NCI-H774 (cell line): ENCODE measurements around the gene BCAS3.
"Not testable (repeated sequence)": the region's sequence is repeated elsewhere in the genome, so short reads cannot be mapped to it uniquely, and the experiment has no call there.

Source experiments
- DNase-seq: peaks from one replicate; lab custom pipeline; 2025; lab: John Stamatoyannopoulos, UW

The BCAS3 gene

GRCh38 chr17:60674637-60675036 lies 3.0 kb upstream of the BCAS3 start:
- not testable (repeated sequence) for DNase-seq

DNA sequence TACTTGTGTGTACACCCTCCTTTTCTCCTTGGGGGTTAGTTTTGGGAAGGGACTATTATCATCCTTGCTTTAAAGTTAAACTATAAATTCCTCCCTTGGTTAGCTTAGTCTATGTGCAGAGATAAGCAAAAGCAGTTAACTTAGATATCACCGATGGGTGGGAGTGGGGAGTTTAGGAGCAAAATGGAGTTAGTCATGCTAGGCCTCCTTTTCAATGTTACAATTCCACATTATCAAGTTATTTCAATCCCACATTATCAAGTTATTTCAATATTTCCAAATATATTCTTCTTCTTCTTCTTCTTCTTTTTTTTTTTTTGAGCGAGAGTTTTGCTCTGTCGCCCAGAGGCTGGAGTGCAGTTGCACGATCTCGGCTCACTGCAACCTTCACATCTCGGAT lies 1.7 kb upstream of the BCAS3 start:
- no peak for DNase-seq

- no peak for DNase-seq
These were observed 818 bp upstream of the BCAS3 start for GRCh38 chr17:60676758-60677307.

GRCh38 chr17:60678118-60678444 lies 430 bp downstream of the BCAS3 start:
- DNase-seq, result no peak

GRCh38 chr17:60679287-60679686 lies 1.6 kb downstream of the BCAS3 start:
- no peak for DNase-seq

GRCh38 chr17:60680754-60681153 lies 3.1 kb downstream of the BCAS3 start:
- no peak for DNase-seq

DNA sequence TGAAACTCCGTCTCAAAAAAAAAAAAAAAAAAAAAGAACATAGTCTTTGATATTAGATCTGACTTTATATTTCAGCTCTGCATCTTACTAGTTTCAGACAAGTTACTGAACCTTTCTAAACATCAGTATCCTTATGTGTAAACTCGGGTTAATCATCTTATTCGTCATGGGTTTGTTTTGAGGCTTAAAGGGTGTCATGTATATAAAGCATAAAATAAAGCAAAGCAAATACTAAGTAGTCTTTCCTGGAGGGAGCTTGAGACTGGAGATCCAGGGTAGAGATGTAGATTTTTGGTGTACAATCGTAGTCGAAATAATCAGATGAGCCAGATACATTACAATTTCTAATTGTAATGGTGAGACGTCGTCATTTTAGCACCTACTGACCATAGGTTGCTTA lies 7.8 kb downstream of the BCAS3 start:
- no peak for DNase-seq

DNA sequence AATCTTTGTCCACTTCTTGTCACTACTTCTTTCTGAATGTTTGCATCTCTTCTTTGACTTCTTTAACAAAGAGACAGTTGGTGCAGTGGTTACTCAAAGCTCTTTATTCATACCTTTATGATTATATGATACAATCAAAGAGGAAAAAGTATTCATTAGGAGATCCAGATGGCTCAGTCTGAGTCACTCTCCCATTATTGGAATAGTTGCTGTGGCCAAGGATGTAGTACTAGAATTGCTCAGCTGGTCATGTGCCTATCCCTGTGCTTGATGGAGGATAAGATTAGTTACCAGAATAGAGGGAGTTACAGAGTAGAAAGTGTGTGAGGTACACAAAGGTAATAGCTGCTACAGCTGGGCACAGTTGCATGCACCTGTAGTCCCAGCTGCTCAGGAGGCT lies 18.3 kb downstream of the BCAS3 start:
- DNase-seq, result no peak

DNA sequence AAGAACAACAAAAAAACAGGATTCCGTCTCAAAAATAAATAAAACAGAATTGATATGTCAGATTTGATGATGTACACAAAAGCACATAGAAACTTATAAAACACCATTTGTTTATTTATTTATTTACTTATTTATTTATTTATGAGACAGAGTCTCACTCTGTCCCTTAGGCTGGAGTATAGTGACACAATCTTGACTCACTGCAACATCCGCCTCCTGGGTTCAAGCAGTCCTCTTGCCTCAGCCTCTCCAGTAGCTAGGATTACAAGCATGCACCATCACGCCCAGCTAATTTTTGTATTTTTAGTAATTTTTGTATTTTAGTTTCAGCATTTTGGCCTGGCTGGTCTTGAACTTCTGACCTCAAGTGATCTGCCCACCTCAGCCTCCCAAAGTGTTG lies 21.4 kb downstream of the BCAS3 start:
- no peak for DNase-seq

- DNase-seq, result no peak
These were observed 26.5 kb downstream of the BCAS3 start for GRCh38 chr17:60704170-60704569.

DNA sequence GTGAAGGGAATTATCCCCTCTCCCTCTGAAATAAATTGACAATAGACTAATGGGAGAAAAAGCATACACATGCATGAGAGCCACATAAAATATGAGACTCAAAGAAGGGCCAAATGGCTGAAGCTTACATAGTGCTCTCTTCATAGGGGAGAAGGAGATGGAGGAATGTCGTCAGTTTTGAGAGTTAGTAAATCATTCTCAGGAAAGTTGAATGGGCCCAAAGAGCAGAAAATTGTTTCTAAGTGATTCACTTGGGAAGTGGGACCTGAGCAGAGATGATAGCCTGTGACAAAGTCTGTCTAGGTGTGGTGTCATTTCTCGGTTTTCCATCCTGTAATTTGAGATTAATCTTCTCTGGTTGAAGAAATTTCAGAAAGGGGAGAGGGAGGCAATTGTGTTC lies 35.0 kb downstream of the BCAS3 start:
- DNase-seq, result no peak

- no peak for DNase-seq
These were observed 36.0 kb downstream of the BCAS3 start for GRCh38 chr17:60713608-60714007.

- DNase-seq, result no peak
These were observed 39.1 kb downstream of the BCAS3 start for GRCh38 chr17:60716766-60717165.

DNA sequence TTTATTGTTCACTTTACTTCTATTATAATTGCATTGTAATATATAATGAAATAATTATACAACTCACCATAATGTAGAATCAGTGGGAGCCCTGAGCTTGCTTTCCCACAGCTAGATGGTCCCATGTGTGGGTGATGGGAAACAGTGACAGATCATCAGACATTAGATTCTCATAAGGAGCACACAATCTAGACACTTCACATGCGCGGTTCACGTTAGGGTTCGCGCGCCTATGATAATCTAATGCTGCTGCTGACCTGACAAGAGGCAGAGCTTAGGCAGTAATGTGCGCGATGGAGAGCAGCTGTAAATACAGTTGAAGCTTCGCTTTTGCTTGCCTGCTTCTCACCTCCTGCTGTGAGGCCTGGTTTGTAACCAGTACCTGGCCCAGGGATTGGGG lies 40.2 kb downstream of the BCAS3 start:
- no peak for DNase-seq

DNA sequence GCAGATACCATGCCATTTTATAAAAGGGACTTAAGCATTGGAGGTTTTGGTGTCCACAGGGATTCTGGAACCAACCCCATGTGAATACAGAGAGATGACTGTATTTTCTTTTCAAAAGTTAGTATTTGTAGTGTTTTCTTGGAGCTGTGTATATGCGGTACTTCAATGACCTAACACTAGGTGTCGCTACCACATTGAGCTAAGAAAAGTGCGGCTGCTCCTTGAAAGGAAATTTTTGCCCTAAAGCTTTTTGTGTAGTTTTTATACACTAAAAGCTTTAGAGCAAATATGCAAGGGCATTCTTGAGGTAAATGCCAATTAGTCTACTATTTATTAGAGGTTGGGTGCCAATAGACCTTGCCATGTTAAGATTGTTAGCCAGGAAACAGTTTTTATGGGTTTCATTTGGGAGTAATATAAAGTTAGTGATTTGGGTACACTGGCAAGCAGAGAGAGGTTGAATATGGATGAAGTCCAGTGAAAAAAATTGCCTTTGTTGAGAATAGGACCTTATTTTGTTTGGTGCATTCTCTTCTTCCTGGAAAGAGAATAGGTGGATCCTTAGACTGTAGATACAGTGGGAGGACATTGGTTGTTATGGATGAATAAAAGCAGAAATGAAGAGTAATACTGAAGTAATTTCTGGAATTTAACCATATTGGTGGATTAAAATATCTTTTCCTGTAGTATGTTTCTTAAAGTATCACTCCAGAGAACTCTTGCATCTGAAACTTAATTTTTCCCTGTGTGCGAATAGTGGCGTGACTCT lies 43.3 kb downstream of the BCAS3 start:
- DNase-seq, result peak; percentile 37

DNA sequence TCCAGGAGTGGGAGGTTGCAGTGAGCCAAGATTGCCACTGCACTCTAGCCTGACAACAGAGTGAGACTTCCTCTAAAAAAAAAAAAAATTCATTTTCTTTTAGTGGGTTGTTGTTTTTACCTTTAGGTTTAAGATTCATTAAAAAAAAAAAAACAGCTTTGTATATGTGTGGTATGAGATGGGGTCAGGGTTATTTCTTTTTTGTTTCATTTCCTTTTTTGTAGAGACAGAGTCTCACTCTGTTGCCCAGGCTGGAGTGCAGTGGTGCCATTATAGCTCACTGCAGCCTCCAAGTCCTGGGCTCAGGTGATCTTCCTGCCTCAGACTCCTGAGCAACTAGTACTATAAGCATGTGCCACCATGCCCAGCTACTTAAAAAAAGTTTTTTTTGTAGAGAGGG lies 47.0 kb downstream of the BCAS3 start:
- DNase-seq, result no peak

- no peak for DNase-seq
These were observed 52.2 kb downstream of the BCAS3 start for GRCh38 chr17:60729854-60730253.

DNA sequence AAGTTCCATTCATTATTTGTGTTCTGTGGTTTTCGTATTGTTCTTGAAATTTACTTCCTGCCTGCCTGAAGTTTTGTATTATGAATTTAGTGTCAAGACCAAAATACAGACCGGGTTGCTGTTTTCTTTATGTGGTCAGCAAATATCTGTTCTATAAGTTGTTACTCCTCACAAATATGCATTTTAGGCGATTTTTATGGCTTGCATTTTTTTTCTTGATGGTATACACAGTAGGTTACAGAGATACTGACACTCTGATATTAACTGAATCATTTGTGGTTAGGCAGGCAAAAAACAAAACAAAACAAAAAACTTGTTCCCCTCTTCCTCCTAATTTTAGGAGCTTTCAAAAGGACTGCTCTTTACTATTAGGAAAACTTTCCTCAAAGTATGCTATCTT lies 52.6 kb downstream of the BCAS3 start:
- DNase-seq, result no peak

GRCh38 chr17:60738287-60738686 lies 60.6 kb downstream of the BCAS3 start:
- DNase-seq, result no peak

GRCh38 chr17:60740584-60740983 lies 62.9 kb downstream of the BCAS3 start:
- DNase-seq, result no peak

- DNase-seq, result no peak
These were observed 63.4 kb downstream of the BCAS3 start for GRCh38 chr17:60741031-60741430.

GRCh38 chr17:60743282-60743681 lies 65.6 kb downstream of the BCAS3 start:
- no peak for DNase-seq

- no peak for DNase-seq
These were observed 66.1 kb downstream of the BCAS3 start for GRCh38 chr17:60743799-60744198.

DNA sequence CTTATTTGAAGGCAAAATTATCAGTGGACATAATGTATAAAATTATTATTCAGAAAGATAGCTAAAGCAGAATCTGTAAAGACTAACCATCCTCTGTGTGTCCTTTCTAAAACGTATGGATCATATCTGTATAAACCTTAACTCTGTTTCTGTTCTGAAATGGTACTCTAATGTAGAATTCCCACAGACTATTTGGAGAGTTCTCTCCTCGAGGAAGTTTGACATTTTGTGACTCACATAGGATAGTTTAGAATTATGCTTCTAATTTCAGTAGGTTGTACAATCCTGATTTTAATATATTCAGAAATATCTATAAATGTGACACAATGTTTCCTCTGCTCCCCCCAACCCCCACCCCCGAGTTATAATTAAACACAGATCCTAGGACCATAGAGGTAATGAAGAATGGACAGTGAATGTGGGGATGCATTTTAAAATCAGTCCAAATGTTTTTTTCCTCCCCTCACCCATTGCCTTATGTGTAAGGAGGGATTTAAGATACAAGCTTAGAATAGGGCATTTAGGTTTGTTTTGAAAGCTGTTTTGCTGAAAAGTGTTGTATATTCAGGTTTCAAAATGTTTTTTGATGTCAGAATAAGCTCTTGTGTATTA lies 66.8 kb downstream of the BCAS3 start:
- DNase-seq, result no peak
